Measurements from ENCODE around the gene TBCCD1. TPM values are rescaled to one million over a fixed set of nuclear protein-coding genes. Genes with fewer than 3 reads are reported as not detected.

The TBCCD1 gene
- total and polyA plus RNA-seq, 2 donors (not counting 3 experiments of a cell fraction or from before 2014, with no cell fraction given) = 16.5 to 16.6 TPM

GRCh38 chr3:186519021-186519658 is 48.0 kb downstream of the TBCCD1 start:
- no peaks in the 10 kb centered on the region for H3K4me1 ChIP-seq (ENCODE audit: control insufficient read depth, extremely low read depth, insufficient read depth, low read length)
- POLR2A ChIA-PET = no interaction called here
- no TSS peak for BruUV-seq (replicated peaks)
- H3K27me3 ChIP-seq (ENCODE audit: control insufficient read depth in 2 of 2, insufficient read depth in 2 of 2, low read length in 2 of 2) = no peaks in the 10 kb centered on the region
- no peak overlapping the region for H3K9ac ChIP-seq (replicated peaks; ENCODE audit: extremely low read depth, insufficient read depth, low read length)
- CTCF ChIA-PET = interaction anchor here (1.6 to 2.4 kb wide), 2 partner anchors 10 to 21 kb away, joined by 4 to 13 read pairs; no protein-coding TSS in a partner anchor
- H2AFZ ChIP-seq (ENCODE audit: low read depth, low read length) = no peak overlapping the region
- no peaks in the 10 kb centered on the region for H3K9me1 ChIP-seq (replicated peaks; ENCODE audit: control insufficient read depth, extremely low read depth, insufficient read depth, low read length)
- no peaks in the 10 kb centered on the region for H3K79me2 ChIP-seq (ENCODE audit: control insufficient read depth, insufficient read depth, low read length)
- TF ChIP-seq GATA2 (IDR thresholded peaks at IDR 0.05; ENCODE audit: insufficient read depth, insufficient read length, low read depth, low read length) = no peak
- TF ChIP-seq MYC (IDR thresholded peaks at IDR 0.05; ENCODE audit: low read depth, low read length) = no peak
- TF ChIP-seq JUN (IDR thresholded peaks at IDR 0.05; ENCODE audit: borderline replicate concordance, insufficient read depth, insufficient read length, low read depth) = no peak
- TF ChIP-seq CTCF (IDR thresholded peaks at IDR 0.05; ENCODE audit: extremely low read depth in 1 of 2, insufficient read depth in 1 of 2, low read depth in 1 of 2, low read length in 2 of 2) = no peak
- TF ChIP-seq EZH2 (IDR thresholded peaks at IDR 0.05; ENCODE audit: borderline replicate concordance, low read depth, low read length, severe bottlenecking) = no peak
- no peak for TF ChIP-seq POLR2A (IDR thresholded peaks at IDR 0.05; ENCODE audit: low read depth, low read length)
- no peak for TF ChIP-seq FOS (IDR thresholded peaks at IDR 0.05; ENCODE audit: borderline replicate concordance, insufficient read depth, low read length)
- TF ChIP-seq MAX (IDR thresholded peaks at IDR 0.05; ENCODE audit: insufficient read depth, insufficient read length) = no peak
- TF ChIP-seq POLR2AphosphoS5 (IDR thresholded peaks at IDR 0.05; ENCODE audit: insufficient read depth, low read depth, low read length) = no peak
- no peak overlapping the region for H3K27ac ChIP-seq (ENCODE audit: insufficient read depth, low read depth, low read length)
- no peaks in the 10 kb centered on the region for H4K20me1 ChIP-seq (replicated peaks; ENCODE audit: control insufficient read depth, extremely low read depth, insufficient read depth, low read length)
- dilution Hi-C loops (cut with MboI; ENCODE audit: extremely low pct_ligation_motif_present, low sequenced_read_pairs) = no loop called here
- intact Hi-C loops (cut with micrococcal nuclease) = no loop called here
- H3K4me3 ChIP-seq (replicated peaks in 1 of 3; ENCODE audit: insufficient read depth in 1 of 3, low read depth in 1 of 3, low read length in 3 of 3) = no peak overlapping the region
- no peaks in the 10 kb centered on the region for H3K36me3 ChIP-seq (ENCODE audit: control insufficient read depth in 2 of 2, extremely low read depth in 1 of 2, insufficient read depth in 2 of 2, low read length in 2 of 2)
- H3K4me2 ChIP-seq (ENCODE audit: insufficient read depth, low read length) = no peak overlapping the region
- H3K9me3 ChIP-seq (replicated peaks; ENCODE audit: control insufficient read depth, insufficient read depth, low read length) = no peaks in the 10 kb centered on the region
- no peak for FAIRE-seq
- no peak for DNase-seq (ENCODE audit: low read depth, low spot score)
